Measurements from ENCODE around the gene HID1. TPM values are rescaled to one million over a fixed set of nuclear protein-coding genes. Genes with fewer than 3 reads are reported as not detected.

Gene HID1
- total RNA-seq, 1 experiment from 2014 or later = 114 TPM

- CTCF ChIA-PET = no interaction called here
- TSS peak; percentile 34 for BruUV-seq (replicated peaks)
- DNase-seq = no peak
- intact Hi-C loops (cut with micrococcal nuclease; ENCODE audit: unreplicated experiment) = no loop called here
- Mint-ChIP-seq H3K27me3 (ENCODE audit: unreplicated experiment) (no peaks in the 10 kb centered on the region), H3K9me3 (ENCODE audit: low read depth, unreplicated experiment) (no peaks in the 10 kb centered on the region), H3K4me3 (ENCODE audit: low read depth, unreplicated experiment) (no peak overlapping the region), H3K27ac (ENCODE audit: unreplicated experiment) (no peak overlapping the region), H3K36me3 (ENCODE audit: insufficient read depth, unreplicated experiment) (peaks cover 31% of the 10 kb centered on the region), H3K4me1 (ENCODE audit: low read depth, unreplicated experiment) (peaks cover 9% of the 10 kb centered on the region)
- TF ChIP-seq, protein P1, sequence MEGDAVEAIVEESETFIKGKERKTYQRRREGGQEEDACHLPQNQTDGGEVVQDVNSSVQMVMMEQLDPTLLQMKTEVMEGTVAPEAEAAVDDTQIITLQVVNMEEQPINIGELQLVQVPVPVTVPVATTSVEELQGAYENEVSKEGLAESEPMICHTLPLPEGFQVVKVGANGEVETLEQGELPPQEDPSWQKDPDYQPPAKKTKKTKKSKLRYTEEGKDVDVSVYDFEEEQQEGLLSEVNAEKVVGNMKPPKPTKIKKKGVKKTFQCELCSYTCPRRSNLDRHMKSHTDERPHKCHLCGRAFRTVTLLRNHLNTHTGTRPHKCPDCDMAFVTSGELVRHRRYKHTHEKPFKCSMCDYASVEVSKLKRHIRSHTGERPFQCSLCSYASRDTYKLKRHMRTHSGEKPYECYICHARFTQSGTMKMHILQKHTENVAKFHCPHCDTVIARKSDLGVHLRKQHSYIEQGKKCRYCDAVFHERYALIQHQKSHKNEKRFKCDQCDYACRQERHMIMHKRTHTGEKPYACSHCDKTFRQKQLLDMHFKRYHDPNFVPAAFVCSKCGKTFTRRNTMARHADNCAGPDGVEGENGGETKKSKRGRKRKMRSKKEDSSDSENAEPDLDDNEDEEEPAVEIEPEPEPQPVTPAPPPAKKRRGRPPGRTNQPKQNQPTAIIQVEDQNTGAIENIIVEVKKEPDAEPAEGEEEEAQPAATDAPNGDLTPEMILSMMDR (IDR thresholded peaks at IDR 0.05; ENCODE audit: unreplicated experiment) = no peak
Measured at GRCh38 chr17:75005291-75005690, 32.7 kb upstream of the HID1 start.

GRCh38 chr17:75004371-75004770, 31.8 kb upstream of the HID1 start:
- Mint-ChIP-seq H3K27me3 (ENCODE audit: unreplicated experiment) (no peaks in the 10 kb centered on the region), H3K4me1 (ENCODE audit: low read depth, unreplicated experiment) (peaks cover 8% of the 10 kb centered on the region), H3K27ac (ENCODE audit: unreplicated experiment) (peak overlapping the region; percentile 10), H3K4me3 (ENCODE audit: low read depth, unreplicated experiment) (no peak overlapping the region), H3K36me3 (ENCODE audit: insufficient read depth, unreplicated experiment) (peaks cover 31% of the 10 kb centered on the region), H3K9me3 (ENCODE audit: low read depth, unreplicated experiment) (no peaks in the 10 kb centered on the region)
- TF ChIP-seq, protein P1 (IDR thresholded peaks at IDR 0.05; ENCODE audit: unreplicated experiment) = no peak
- CTCF ChIA-PET = no interaction called here
- BruUV-seq (replicated peaks) = no TSS peak
- no peak for DNase-seq
- intact Hi-C loops (cut with micrococcal nuclease; ENCODE audit: unreplicated experiment) = no loop called here

- Mint-ChIP-seq H3K27ac (ENCODE audit: unreplicated experiment) (no peak overlapping the region), H3K9me3 (ENCODE audit: low read depth, unreplicated experiment) (no peaks in the 10 kb centered on the region), H3K27me3 (ENCODE audit: unreplicated experiment) (no peaks in the 10 kb centered on the region), H3K4me1 (ENCODE audit: low read depth, unreplicated experiment) (peaks cover 4% of the 10 kb centered on the region), H3K4me3 (ENCODE audit: low read depth, unreplicated experiment) (no peak overlapping the region), H3K36me3 (ENCODE audit: insufficient read depth, unreplicated experiment) (peaks cover 31% of the 10 kb centered on the region)
- intact Hi-C loops (cut with micrococcal nuclease; ENCODE audit: unreplicated experiment) = no loop called here
- TF ChIP-seq, protein P1 (IDR thresholded peaks at IDR 0.05; ENCODE audit: unreplicated experiment) = no peak
- BruUV-seq (replicated peaks) = no TSS peak
- no peak for DNase-seq
- CTCF ChIA-PET = no interaction called here
Measured at GRCh38 chr17:75003957-75004355, 31.4 kb upstream of the HID1 start.

DNA sequence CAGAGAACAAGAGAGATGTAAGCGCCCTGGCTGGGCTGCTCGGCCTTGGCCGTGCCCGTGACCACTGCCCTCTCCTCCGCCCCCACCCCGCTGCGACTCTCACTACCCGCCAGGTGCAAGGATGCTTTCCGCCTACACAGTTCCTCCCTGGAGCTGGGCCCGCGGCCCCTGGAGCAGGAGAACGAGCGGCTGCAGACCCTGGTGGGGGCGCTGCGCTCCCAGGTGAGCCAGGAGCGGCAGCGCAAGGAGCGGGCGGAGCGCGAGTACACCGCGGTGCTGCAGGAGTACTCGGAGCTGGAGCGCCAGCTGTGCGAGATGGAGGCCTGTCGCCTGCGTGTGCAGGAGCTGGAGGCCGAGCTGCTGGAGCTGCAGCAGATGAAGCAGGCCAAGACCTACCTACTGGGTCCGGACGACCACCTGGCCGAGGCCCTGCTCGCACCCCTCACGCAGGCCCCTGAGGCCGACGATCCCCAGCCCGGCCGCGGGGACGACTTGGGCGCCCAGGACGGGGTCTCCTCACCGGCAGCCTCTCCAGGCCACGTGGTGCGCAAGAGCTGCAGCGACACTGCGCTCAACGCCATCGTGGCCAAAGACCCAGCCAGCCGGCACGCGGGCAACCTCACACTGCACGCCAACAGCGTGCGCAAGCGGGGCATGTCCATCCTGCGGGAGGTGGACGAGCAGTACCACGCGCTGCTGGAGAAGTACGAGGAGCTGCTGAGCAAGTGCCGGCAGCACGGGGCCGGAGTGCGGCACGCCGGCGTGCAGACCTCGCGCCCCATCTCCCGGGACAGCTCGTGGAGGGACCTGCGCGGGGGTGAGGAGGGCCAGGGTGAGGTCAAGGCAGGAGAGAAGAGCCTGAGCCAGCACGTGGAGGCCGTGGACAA, 30.8 kb upstream of the HID1 start:
- intact Hi-C loops (cut with micrococcal nuclease; ENCODE audit: unreplicated experiment) = no loop called here
- CTCF ChIA-PET = no interaction called here
- no peaks in the 10 kb centered on the region for H3K4me1 Mint-ChIP-seq (ENCODE audit: low read depth, unreplicated experiment)
- TF ChIP-seq, protein P1 (IDR thresholded peaks at IDR 0.05; ENCODE audit: unreplicated experiment) = no peak
- peaks cover 31% of the 10 kb centered on the region for H3K36me3 Mint-ChIP-seq (ENCODE audit: insufficient read depth, unreplicated experiment)
- H3K27ac Mint-ChIP-seq (ENCODE audit: unreplicated experiment) = no peak overlapping the region
- no peaks in the 10 kb centered on the region for H3K9me3 Mint-ChIP-seq (ENCODE audit: low read depth, unreplicated experiment)
- no peak for DNase-seq
- BruUV-seq (replicated peaks) = no TSS peak
- no peak overlapping the region for H3K4me3 Mint-ChIP-seq (ENCODE audit: low read depth, unreplicated experiment)
- H3K27me3 Mint-ChIP-seq (ENCODE audit: unreplicated experiment) = no peaks in the 10 kb centered on the region
